Prostate gland (tissue), 2 donors: Measurements from ENCODE around the gene CPEB2. TPM values are rescaled to one million over a fixed set of nuclear protein-coding genes. Genes with fewer than 3 reads are reported as not detected.

ENCODE experiments used
- DNase-seq: peaks from one replicate; pipeline ENCODE4 v3.0.0-alpha.2; 2019; ENCODE audit warnings: low spot score
- H3K27ac ChIP-seq, 2 donors: fragments of 200-600 bp; sonication (generic); 2 replicates each; pipeline ENCODE4 v1.5.1; 2017 to 2019
- H3K27me3 ChIP-seq: fragments of 200-600 bp; sonication (generic); replicated peaks from 2 replicates; pipeline ENCODE4 v1.5.1; 2019; ENCODE audit not compliant: insufficient read depth
- H3K36me3 ChIP-seq, 2 donors: fragments of 200-600 bp; sonication (generic); 1 replicate in 1 of 2; 2 replicates in 1 of 2; pipeline versions ENCODE4 v1.5.1 to v1.8.1; 2017 to 2019
- H3K4me1 ChIP-seq: fragments of 200-600 bp; sonication (generic); replicated peaks from 2 replicates; pipeline ENCODE4 v1.5.1; 2019
- H3K4me3 ChIP-seq, 2 donors: fragments of 200-600 bp; sonication (generic); 2 replicates each; pipeline ENCODE4 v1.5.1; 2017 to 2019
- H3K9me3 ChIP-seq: fragments of 200-600 bp; sonication (generic); 2 replicates; pipeline ENCODE4 v1.5.1; 2017
- CTCF ChIP-seq, 4 experiments: fragments of 200-600 bp in 2 of 4; fragments of 450-650 bp in 2 of 4; sonication (generic) in 2 of 4; IDR thresholded peaks; 1 replicate in 3 of 4; 2 replicates in 1 of 4; pipeline ENCODE4 v1.5.1; 2016 to 2019; ENCODE audit warnings: antibody characterized with exemption in 4 of 4, mild to moderate bottlenecking in 2 of 4, moderate library complexity in 2 of 4
- POLR2A ChIP-seq: fragments of 450-650 bp; IDR thresholded peaks from one replicate; pipeline ENCODE4 v1.6.1; 2016; ENCODE audit warnings: antibody characterized with exemption, mild to moderate bottlenecking
- POLR2AphosphoS5 ChIP-seq: sonication (generic); formaldehyde crosslinking; IDR thresholded peaks from one replicate; pipeline ENCODE4 v1.6.1; 2017; ENCODE audit warnings: antibody characterized with exemption
- WGBS: methylation state at CpG from one replicate; pipeline ENCODE4 v1.1.5; 2018; 5-methylcytosine and 5-hydroxymethylcytosine counted together
- intact Hi-C: fragments of 100-400 bp; cut with DNase I; formaldehyde crosslinking; loops from one replicate; pipeline ENCODE4 v1.14.2; 2022
- total RNA-seq, 2 donors: library from RNA; depleted of rRNA; stranded (reverse); fragments of >200 nt; gene quantifications; one replicate each; pipeline ENCODE4 v1.1.0, GENCODE V29; 2016

Gene CPEB2
- total RNA-seq, 2 donors from 2014 or later, result 14.5 to 47.3 TPM

- no peaks in the 10 kb centered on the region for H3K27me3 ChIP-seq
- 48% methylated on average over 5 of the region's 5 CpGs for WGBS
- no peaks in the 10 kb centered on the region for H3K4me1 ChIP-seq
- H3K9me3 ChIP-seq, result no peaks in the 10 kb centered on the region
- no peak for DNase-seq
- intact Hi-C loops, result no loop called here
- no peaks in the 10 kb centered on the region for H3K36me3 ChIP-seq
- H3K4me3 ChIP-seq, result no peak overlapping the region
- no peak for TF ChIP-seq POLR2A
- TF ChIP-seq CTCF (IDR thresholded peaks at IDR 0.05), result no peak
- no peak for TF ChIP-seq POLR2AphosphoS5
- H3K27ac ChIP-seq, result no peak overlapping the region
Measured at GRCh38 chr4:15106399-15106798, 104.1 kb downstream of the CPEB2 start.

- Histone ChIP-seq H3K27ac (no peak overlapping the region), H3K4me3 (no peak overlapping the region), H3K27me3 (no peaks in the 10 kb centered on the region), H3K9me3 (no peaks in the 10 kb centered on the region), H3K4me1 (no peaks in the 10 kb centered on the region), H3K36me3 (no peaks in the 10 kb centered on the region)
- TF ChIP-seq POLR2AphosphoS5, result no peak
- no peak for TF ChIP-seq CTCF (IDR thresholded peaks at IDR 0.05)
- TF ChIP-seq POLR2A, result no peak
- DNase-seq, result no peak
- intact Hi-C loops, result no loop called here
Measured at GRCh38 chr4:15109600-15109999, 107.3 kb downstream of the CPEB2 start.

- no peaks in the 10 kb centered on the region for H3K9me3 ChIP-seq
- H3K36me3 ChIP-seq, result no peaks in the 10 kb centered on the region
- TF ChIP-seq CTCF (IDR thresholded peaks at IDR 0.05), result no peak
- no peak for TF ChIP-seq POLR2A
- no peak for TF ChIP-seq POLR2AphosphoS5
- no peak overlapping the region for H3K4me3 ChIP-seq
- H3K27ac ChIP-seq, result no peak overlapping the region
- intact Hi-C loops, result no loop called here
- H3K4me1 ChIP-seq, result no peaks in the 10 kb centered on the region
- no peaks in the 10 kb centered on the region for H3K27me3 ChIP-seq
- no peak for DNase-seq
Measured at GRCh38 chr4:15110120-15110571, 107.9 kb downstream of the CPEB2 start.

GRCh38 chr4:15116509-15117079, 114.3 kb downstream of the CPEB2 start:
- Histone ChIP-seq H3K27ac (no peak overlapping the region), H3K36me3 (no peaks in the 10 kb centered on the region), H3K9me3 (no peaks in the 10 kb centered on the region), H3K4me1 (no peaks in the 10 kb centered on the region), H3K4me3 (no peak overlapping the region), H3K27me3 (no peaks in the 10 kb centered on the region)
- 92% methylated on average over 2 of the region's 2 CpGs for WGBS
- intact Hi-C loops, result no loop called here
- TF ChIP-seq CTCF (IDR thresholded peaks at IDR 0.05) (no peak), POLR2AphosphoS5 (no peak), POLR2A (no peak)
- DNase-seq, result no peak

GRCh38 chr4:15117270-15117946, 115.1 kb downstream of the CPEB2 start:
- intact Hi-C loops, result no loop called here

More at GRCh38 chr4:15117270-15117946, 115.1 kb downstream of the CPEB2 start:
- Histone ChIP-seq H3K36me3 (no peaks in the 10 kb centered on the region), H3K27me3 (no peaks in the 10 kb centered on the region), H3K27ac (no peak overlapping the region), H3K9me3 (no peaks in the 10 kb centered on the region), H3K4me1 (no peaks in the 10 kb centered on the region), H3K4me3 (no peak overlapping the region)
- TF ChIP-seq CTCF (IDR thresholded peaks at IDR 0.05) (no peak), POLR2A (no peak), POLR2AphosphoS5 (no peak)
- no peak for DNase-seq
- 82% methylated on average over 3 of the region's 3 CpGs for WGBS
